GM20431 (cell line): ENCODE measurements around the gene LOXHD1.

Experiments used
- in situ Hi-C: fragments of 300-500 bp; cut with MseI, MboI; formaldehyde crosslinking; loops from one replicate; pipeline ENCODE4 v1.15.0; 2020; ENCODE audit warnings: low sequenced_read_pairs; ENCODE audit not compliant: unreplicated experiment

Gene LOXHD1

DNA sequence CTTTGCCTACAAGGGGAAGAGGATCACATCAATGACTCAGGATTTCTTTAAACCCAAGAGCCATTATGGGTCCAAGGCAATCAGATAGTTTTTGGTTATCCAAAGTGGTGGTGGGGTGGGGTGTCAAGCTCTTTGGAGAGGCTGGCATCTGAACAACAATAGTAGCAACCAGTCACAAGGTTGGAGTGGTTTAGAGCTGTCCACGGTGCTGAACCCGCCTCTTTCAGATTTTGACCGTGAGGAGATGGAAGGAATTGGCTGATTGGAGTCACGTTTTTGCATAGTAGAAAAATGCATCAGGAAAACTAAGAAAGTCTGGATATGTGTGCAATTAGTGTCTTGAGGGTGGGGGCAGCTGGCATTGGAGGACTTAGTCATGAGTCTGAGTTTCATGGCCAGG is 159.9 kb downstream of the LOXHD1 start:
- in situ Hi-C loops: loop anchor here (25.0 kb wide), 1 partner anchor 210 kb away; no protein-coding TSS in a partner anchor

DNA sequence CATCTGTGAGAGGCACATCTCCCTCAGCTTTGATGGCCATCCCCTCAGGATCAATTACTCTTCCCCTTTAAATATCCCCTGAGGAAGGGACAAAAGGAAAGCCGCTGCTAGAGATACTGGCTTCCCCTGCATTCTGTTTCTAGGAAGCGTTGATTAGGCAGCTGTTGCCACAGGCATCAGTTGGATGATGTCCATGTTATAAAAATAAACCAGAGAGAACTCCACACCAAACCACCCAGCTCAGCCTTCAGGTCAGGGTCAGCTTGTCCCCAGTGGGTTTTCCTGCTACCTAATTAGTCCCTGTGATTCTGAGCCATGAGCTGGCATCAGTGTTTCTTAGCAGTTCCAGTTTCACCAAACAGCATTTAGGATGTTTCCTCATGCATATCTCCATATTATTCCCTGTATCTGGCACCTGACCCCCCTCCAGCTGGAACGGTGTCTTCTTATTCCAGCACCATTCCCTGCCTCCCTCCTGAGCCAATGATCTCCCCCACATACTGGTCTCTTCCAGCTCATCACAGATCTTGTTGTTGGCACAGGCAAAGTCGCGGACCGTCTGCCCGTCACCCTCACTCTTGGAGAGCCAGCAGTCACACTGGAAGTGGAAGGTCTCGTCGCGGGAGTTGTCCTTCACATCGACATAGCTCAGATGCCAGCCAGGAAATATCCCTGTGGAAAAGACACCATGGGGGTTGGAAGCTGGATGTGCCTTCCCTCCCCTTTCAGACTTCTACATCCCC is 168.4 kb downstream of the LOXHD1 start:
- in situ Hi-C loops: loop anchor here (25.0 kb wide), 1 partner anchor 201 kb away; no protein-coding TSS in a partner anchor

DNA sequence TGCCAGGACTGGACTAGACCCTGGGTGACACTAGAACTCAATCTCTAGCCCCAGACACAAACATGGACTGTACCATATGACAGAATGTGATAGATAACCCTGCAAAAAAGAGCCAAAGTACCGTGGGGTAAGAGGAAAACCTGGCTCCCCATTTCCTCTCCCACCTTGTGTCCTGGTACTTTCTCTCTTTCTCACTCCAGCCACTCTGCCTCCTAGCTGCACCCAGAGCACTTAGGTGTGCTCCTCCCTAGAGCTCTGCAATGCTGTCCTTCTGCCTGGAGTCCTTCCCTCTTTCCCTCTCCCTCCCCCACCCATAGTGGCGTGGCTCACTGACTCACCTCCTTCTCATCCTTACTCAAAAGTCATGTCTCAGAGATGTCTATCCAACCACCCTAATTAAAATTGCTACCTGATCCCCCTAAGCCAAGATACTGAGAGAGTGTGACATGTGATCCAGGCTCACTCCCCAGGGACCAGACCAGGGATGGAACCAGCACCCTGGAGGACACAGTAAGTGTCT is 171.3 kb downstream of the LOXHD1 start:
- in situ Hi-C loops: loop anchor here (25.0 kb wide), 1 partner anchor 198 kb away; no protein-coding TSS in a partner anchor

- in situ Hi-C loops: loop anchor here (25.0 kb wide), 1 partner anchor 198 kb away; no protein-coding TSS in a partner anchor
Measured at GRCh38 chr18:46484971-46485370, 172.0 kb downstream of the LOXHD1 start.

DNA sequence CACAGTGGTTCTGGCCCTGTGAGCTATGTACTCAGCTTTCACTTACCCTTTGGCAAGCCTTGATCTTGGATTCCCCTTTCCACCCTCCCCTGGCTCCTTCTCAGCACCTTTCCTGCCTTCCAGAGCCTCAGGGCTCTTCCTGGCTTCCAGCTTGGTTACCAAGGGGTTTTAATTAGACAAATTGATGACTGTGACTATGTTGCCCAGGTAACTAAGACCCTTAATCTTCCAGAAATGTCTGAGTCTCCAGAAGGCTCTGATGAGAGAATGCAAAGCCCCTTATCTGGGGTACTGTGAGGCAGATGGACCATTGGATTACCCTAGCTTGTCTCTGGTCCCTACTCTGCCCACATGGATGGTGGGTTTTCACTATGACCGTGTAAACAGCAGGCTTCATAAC is 174.2 kb downstream of the LOXHD1 start:
- in situ Hi-C loops: loop anchor here (25.0 kb wide), 1 partner anchor 196 kb away; no protein-coding TSS in a partner anchor

DNA sequence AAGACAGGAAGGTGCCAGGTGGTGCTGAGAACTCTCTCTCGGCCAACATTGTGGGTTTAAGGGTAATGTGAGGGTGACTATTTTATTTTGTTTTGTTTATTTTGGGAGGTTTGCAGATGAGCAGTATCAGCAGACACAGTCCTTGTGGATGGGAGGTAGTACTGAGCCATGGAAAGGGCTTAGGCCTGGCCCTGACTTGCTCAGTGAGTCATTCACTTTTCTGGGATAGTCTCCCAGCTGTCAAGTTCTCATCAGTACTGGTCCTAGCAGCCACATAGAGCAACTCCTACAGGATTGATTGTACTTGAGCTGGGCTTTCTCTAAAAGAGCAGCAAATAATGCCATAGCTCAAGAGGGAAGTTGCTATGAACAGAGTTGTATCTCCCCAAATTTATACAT is 175.2 kb downstream of the LOXHD1 start:
- in situ Hi-C loops: loop anchor here (25.0 kb wide), 1 partner anchor 195 kb away; no protein-coding TSS in a partner anchor

DNA sequence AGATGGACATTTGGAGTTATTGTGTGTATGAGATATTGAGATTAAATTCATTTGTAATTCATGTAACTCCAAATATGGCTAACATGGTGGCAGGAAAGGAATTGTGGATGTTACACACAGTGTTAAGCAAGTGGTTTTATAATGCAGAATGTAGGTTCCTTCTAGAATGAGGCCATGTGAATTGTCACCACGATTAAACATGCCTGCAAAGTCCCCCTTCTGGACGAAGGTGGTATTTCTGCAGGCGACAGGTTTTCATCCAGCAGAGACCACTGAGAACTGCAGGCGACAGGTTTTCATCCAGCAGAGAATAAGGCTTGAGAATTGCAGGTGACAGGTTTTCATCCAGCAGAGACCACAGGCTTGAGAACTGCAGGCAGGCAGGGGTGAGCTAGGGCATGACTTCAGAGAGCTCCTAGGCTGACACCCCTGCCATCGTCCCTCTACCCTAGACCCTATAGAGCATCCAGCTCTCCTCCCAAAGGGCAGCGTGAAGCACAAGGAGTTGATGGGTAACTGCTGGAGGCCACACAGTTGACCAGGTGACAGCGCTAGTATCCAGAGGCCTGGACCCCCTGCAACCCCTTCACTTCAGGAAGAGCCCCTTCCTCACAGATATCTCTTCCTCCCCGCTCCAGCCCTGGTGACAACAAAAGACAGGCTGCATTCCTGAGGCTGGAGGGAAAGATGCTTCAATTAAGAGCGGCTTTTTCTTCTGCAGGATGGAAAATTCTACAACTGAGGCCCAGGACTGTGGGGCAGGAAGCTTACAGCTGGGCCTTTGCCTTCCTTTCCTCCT is 175.8 kb downstream of the LOXHD1 start:
- in situ Hi-C loops: loop anchor here (25.0 kb wide), 1 partner anchor 194 kb away; no protein-coding TSS in a partner anchor

DNA sequence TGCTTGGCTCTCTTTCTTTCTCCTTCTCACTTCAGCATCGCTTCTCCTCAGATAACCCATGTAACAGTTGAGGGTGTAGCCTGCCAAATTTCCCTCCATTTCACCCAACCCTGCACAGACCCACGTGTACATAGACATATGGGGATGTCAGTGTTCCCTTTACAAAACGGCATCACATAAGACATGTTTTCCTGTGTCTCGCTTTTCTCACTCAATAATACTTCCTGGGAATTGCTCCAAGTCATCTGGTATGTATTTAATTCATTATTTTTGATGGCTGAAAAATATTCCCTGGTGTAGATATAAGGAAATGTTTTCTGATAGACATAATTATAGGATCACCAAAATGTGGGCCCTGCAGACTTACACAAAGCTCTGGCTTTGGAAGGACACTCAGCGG is 176.8 kb downstream of the LOXHD1 start:
- in situ Hi-C loops: loop anchor here (25.0 kb wide), 1 partner anchor 193 kb away; no protein-coding TSS in a partner anchor

DNA sequence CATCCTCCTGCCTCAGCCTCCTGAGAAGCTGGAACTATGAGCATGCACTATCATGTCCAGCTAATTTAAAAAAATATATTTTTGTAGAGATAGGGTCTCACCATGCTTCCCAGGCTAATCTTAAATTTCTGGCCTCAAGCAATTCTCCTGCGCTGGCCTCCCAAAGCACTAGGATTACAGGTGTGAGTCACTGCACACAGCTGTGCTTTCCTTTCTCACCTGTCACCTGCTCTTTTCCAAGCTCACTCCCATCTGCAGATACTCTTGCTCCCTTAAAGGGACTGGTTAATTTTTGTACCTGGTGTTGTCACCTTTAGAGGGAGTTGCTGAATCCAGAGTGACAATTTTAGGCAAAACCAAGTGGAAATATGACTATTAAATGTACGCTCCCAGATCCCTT is 178.2 kb downstream of the LOXHD1 start:
- in situ Hi-C loops: loop anchor here (25.0 kb wide), 1 partner anchor 191 kb away; no protein-coding TSS in a partner anchor

DNA sequence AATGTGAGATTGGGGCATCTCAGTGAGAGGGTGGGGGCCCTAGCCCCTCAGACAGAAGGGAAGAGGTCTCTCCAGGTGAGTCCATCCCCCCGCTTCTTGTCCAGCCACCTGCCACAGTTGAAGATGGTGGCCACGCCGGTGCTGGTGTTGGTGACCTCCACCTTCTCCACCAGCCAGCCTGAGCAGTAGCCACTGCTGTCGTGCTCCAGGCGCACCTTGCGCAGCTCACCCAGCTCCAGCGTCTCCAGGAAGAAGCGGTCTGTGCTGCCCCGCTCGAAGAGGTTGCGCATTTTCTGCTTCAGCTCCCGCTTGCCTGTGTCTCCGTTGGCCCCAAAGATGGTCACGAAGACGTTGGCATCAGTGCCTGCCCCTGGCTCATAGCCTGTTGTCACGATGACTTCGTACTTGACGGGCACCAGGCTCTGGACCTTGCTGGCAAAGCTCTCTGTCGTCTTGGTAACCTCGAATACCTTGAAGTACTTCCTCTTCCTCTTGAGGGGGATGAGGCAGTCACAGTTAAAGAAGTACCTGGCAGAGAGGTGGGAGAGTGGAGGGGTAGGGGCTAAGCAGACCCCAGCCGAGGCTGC is 179.5 kb downstream of the LOXHD1 start:
- in situ Hi-C loops: loop anchor here (25.0 kb wide), 1 partner anchor 190 kb away; no protein-coding TSS in a partner anchor

DNA sequence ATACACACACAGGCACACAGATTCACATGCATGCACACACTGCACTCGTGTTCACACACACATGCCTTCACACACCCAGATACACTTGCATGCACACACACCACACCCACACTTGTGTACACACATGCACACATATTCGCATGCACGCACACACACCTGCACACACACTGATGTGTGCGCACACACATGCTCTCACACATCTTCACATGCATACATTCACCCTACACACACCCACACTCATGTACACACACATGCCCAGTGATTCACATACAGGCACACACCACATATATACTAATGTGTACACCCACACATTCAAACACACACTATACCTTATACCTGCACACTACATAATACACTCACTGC is 181.6 kb downstream of the LOXHD1 start:
- in situ Hi-C loops: loop anchor here (25.0 kb wide), 1 partner anchor 188 kb away; no protein-coding TSS in a partner anchor

GRCh38 chr18:46474487-46475389 is 182.3 kb downstream of the LOXHD1 start:
- in situ Hi-C loops: loop anchor here (25.0 kb wide), 1 partner anchor 187 kb away; no protein-coding TSS in a partner anchor

DNA sequence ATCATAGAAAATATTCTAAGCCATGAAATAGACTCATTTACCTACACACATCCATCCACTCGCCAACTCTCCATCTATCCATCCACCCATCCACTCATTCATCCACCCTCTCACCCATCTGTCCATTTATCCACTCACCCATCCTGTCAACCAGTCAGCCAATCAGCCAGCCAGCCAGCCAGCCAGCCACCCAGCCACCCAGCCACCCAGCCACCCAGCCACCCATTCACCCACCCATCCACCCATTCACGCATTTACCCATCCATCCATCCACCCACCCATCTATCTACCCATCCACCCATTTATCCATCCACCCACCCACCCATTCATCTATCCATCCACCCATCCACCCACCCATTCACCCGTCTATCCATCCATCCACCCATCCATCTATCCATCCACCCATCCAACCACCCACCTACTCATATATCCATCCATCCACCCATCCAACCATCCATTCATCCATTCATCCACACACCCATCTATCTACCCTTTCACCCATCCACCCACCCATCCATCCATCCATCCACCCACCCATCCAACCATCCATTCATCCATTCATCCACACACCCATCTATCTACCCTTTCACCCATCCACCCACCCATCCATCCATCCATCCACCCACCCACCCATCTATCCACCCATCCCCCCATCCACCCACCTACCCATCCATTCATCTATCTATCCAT is 185.1 kb downstream of the LOXHD1 start:
- in situ Hi-C loops: no loop called here

- in situ Hi-C loops: no loop called here
Measured at GRCh38 chr18:46470714-46471113, 186.3 kb downstream of the LOXHD1 start.

DNA sequence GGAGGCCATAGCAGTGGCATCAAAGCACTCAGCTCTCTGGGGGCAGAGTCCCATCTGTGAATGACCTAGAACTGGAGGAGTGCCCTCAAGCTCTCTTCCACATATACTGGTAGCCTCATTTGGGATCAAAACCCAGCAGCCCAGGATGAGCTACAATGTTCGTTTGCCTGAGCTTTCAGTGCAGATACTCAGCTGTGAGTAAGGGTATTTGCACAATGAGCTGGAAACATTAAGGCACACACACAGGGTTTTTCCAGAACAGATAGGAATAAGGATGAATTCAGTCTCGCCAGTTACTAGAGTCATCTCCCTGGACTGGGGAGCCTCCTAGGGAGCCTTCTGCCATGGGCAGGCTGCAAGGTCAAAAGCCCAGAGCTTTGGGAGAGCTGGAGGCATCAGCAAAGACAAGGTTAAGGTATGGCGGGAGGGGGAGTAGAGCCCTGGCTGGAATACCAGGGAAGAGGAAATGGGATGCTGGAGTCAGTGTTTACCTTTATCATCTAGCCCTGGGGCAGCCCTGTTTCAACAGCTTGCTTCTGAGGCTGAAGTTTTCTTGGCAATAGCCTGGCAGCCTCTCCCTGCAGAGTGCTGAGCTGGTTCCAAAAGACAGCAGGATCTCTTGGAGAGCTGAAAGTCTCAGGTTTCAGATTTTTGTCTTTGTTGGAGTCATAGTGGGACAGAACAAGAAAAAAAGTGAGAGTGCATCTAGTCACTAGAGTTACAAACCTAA is 187.7 kb downstream of the LOXHD1 start:
- in situ Hi-C loops: no loop called here

DNA sequence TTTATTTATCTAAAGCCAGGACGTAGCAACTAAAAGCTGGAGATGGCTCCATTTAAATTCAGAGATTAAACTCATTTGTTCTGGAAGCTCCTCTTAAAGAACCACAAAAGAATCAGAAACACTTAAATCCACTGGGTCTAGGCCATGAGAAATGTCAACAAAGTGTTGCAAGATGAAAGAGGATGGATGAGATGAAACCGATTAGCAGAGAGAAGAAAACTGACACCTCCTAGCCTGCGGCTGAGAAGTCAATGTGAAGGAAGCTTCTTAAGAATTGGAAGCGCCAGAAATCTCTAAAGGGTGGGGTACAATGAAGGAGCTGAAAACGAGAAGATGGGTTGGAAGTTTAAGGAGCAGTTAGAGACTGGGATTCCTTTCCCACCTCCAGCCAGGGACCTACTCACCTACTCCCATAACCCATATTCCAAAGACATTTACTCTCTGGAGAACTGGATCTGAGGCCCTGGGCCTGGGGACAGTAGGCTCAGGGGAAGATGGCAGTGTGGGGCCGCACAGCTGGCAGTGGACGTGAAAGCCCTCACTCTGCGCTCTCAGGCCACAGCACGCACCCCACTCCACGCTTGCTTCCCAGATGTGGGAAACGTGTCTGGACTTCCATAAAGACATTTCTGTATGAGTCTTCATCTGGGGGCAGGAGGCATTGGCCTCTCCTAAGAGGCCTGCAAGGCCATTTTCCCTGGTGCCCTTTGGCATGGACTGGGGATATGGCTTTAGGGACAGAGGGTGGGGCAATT is 188.4 kb downstream of the LOXHD1 start:
- in situ Hi-C loops: no loop called here
